KG1 (cell line): ENCODE measurements around the gene CLCN2.

Experiments used
- DNase-seq: peaks from one replicate; lab custom pipeline; 2025; lab: John Stamatoyannopoulos, UW

The CLCN2 gene

DNA sequence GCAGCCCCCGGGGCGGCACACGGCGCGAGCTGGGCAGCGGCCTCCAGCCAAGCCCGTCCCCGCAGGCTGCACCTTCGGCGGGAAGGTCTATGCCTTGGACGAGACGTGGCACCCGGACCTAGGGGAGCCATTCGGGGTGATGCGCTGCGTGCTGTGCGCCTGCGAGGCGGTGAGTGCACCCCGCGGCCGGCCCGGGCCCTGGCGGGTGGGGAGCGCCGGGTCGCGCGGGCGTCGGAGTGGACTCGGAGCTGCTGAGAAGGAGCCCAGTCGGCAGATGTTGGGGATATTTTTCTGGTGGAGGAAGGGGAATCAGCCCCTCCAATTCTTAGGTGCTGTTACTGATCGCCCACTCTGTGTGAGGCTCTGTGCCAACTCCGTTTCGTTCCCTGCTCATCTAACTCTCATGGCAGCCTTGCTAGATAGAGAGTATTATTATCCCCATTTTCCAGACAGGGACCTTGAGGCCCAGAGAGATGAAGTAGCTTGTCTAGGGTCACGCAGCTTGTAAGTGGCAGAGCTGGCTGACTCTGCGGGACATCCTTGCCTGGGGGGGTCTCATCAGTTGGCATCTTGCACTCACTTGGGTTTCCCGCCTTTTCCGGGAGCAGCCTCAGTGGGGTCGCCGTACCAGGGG lies 19.3 kb upstream of the CLCN2 start:
- no peak for DNase-seq

DNA sequence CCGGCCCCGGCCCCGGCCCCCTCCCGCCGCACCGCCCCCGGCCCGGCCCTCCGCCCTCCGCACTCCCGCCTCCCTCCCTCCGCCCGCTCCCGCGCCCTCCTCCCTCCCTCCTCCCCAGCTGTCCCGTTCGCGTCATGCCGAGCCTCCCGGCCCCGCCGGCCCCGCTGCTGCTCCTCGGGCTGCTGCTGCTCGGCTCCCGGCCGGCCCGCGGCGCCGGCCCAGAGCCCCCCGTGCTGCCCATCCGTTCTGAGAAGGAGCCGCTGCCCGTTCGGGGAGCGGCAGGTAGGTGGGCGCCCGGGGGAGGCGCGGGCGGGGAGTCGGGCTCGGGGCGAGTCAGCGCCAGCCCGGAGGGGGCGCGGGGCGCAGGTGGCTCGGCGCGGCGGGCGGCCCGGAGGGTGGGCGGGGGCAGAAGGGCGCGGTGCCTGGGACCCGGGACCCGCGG lies 18.8 kb upstream of the CLCN2 start:
- DNase-seq: no peak

GRCh38 chr3:184379358-184380184 lies 18.2 kb upstream of the CLCN2 start, which contains the start of gene CHRD:
Gene CHRD, plus strand, starts transcription at chr3:184380054. Its CDS starts 265 bp downstream, at chr3:184380319.
- no peak for DNase-seq

- no peak for DNase-seq
These were observed 17.4 kb upstream of the CLCN2 start for GRCh38 chr3:184378651-184379357.

DNA sequence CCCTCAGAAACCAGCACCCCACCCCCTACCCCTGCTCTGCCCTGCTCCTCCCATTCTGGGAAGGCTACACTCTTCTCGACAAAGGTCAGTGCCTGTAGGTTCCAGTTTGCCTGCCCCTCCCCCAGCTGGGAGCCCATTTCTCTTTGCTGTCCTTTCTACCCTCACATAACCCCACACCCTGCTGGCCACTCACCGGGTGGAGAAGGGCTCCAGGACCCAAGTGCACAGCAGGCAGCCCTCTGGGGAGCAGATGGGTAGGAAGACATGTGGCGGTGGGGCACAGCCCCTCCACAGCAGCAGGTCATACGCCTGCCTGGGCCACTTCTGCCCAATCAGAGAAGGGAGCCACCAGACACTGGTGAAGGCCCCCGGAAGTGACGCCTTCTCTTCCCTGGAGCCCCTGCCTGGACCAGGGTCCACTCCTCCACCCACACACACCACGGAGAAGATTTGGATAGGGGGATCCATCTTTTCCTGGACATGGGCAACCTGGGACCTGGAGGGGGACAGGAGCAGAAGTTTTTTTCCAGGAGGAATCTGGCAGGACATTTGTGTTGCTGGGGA lies 16.6 kb upstream of the CLCN2 start, which contains the start of gene THPO:
THPO (minus strand) TSS at position 326 of the 564 bp plus-strand sequence. CDS start 1,948 bp downstream, outside the sequence.
- no peak for DNase-seq

DNA sequence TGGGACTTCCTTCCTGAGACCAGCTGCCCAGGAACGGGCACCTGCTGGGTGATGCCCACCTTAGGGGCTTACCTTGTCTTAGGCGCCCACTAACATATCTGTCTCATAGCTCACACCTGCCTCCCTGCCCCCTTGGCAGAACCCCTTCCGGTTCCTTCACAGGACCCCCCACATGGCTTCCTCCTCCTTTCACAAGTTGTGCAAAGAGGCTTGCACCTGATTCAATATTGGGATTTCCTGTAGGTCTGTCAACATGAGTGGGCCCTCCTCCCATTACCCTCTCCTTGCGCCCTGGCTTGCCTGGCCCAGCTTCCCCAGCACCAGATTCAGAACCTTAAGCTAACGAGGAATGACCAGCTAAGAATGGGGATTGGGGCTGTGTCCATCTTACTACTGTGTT lies 16.0 kb upstream of the CLCN2 start:
- no peak for DNase-seq

GRCh38 chr3:184375747-184376461 lies 14.5 kb upstream of the CLCN2 start:
- no peak for DNase-seq

- no peak for DNase-seq
These were observed 12.0 kb upstream of the CLCN2 start for GRCh38 chr3:184373422-184373821.

GRCh38 chr3:184372911-184373310 lies 11.5 kb upstream of the CLCN2 start:
- DNase-seq: no peak

- no peak for DNase-seq
These were observed 11.0 kb upstream of the CLCN2 start for GRCh38 chr3:184372296-184372821.

DNA sequence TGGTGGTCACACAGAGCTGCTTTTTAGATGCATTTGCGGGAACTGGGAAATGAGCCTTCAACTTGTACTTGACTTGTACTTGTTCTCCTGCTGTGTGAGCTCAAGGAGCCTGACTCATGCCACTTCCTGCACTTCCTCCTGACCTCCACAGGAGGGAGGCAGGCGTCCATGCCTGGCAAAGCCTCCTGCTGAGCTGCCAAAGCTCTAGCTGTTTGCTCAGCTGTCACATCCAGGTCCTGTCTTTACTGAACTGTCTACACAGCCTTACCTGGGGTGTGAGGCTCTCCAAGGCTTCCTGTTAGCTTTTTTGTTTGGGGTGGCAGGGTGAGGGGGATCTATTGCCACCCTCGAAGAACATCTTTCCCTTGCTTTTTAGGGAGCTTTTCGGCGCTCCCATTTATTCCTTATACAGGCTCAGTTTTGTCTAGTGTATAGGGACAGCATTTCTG lies 10.2 kb upstream of the CLCN2 start:
- peak; percentile 19 for DNase-seq

DNA sequence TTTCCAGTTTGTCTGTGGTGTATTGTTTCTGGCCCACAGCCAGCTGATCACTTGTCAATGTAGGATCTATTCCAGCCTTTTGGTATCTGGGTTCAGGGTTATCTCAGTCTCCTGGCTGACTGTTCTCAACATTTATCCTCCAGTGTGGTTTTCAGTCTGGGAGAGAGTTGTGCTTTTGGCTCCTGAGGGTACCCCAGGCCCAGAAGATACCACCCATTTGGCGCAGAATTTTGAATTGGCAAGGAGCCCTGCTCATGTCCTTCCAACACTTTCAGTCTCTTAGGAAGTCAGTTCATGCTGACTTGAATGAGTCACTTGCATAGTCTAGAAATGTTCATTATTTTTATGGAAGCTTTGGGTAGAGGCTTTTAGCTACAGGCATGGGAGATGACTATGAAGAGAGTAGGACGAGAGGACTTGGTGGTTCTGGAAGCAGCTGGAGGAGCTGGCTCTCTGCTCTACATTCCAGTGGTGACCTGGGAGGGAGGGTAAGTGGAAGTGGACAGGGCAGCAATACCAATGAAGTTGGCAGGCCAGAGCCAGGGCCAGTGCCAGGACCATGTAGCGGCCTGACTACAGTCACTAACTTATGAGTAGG lies 7.3 kb upstream of the CLCN2 start:
- DNase-seq: no peak

- no peak for DNase-seq
These were observed 6.7 kb upstream of the CLCN2 start for GRCh38 chr3:184368116-184368515.

- DNase-seq: no peak
These were observed 5.3 kb upstream of the CLCN2 start for GRCh38 chr3:184366619-184367289.

DNA sequence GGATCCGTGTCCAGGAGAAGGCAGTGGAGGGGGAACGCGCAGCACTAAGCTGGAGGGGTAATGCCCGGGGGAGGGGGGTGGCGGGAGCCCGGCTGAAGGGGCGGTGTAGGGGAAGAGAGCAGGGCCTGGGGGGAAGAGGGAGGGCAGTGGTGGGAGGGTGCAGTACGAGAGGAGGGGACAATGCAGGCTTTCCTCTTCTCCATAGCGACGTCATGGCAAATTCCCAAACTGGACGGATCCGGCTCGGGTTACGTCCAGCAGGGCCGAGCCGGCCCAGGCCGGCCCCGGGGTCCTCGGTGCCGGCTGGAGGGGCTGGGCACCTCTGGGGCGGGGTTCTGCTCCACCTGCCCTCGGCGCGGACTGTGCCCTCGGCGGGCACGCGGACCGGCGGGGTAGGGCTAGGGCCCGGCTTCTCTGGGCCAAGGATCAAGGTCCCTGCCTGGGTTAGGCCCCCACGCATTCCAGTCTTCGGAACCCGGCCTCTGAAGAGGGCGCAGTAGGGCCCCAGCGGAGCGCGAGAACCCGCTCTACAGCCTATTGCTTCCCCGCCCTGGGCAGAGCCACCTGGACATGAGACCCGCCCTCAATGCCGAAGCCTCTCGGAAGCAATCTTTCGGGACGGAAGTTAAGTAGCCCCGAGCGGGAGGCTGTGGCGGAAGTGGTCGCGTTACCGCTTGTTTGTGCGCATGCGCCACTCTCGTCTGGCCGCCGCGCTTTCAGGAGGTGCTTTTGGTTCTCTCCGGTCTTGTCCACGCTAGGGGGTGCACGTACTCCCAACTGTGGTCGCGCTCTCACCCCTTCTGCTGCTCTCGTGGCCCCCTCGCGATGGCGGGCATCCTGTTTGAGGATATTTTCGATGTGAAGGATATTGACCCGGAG lies 1.5 kb upstream of the CLCN2 start:
- DNase-seq: peak; percentile 96

GRCh38 chr3:184361932-184362667 lies 695 bp upstream of the CLCN2 start:
- DNase-seq: peak; percentile 28

DNA sequence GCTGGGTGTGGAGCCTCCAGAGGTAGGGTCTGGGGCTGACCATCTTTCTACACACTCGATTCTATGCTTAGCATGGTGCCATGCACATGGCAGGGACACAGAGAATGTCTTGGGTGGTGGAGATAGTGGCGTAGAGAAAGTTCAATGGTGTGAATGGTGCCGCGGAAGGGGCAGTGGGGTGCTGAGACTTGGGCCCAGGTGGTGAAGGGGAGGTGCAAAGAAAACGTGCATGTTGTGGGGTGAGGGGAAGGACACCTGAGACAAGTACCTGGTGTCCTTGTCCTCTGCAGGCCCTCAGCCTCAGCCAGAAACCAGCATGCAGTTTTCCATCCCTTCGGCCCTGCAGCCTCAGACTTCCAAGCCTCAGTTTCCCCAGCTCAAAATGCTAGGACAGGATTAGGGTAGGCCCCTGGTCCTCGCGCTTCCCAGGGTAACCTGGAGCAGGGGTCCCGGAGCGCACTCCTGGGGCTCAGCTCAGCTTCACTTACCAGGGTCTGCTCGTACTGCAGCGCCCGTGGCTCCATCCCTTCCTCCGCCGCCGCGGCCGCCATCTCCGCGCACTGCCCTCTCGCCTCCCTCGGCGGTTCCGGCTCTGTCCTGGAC lies 375 bp downstream of the CLCN2 start:
- DNase-seq: no peak
